SU-DHL-6 (cell line): ENCODE data around the gene SERPINB8.

ENCODE experiments used
- H2AFZ ChIP-seq: fragments of 200-600 bp; sonication (generic); 2 replicates; pipeline ENCODE4 v1.6.1; 2014; ENCODE audit warnings: low read depth, mild to moderate bottlenecking, moderate library complexity, mixed read lengths, antibody characterized with exemption, low read length; ENCODE audit not compliant: severe bottlenecking
- H3F3A ChIP-seq: fragments of 200-600 bp; shearing (Covaris generic); 2 replicates; pipeline ENCODE4 v1.6.0; 2016; ENCODE audit warnings: antibody characterized with exemption, mild to moderate bottlenecking; ENCODE audit not compliant: insufficient read depth
- H3K27ac ChIP-seq: fragments of 200-600 bp; sonication (generic); 2 replicates; pipeline ENCODE4 v1.5.1; 2016; ENCODE audit warnings: low read depth, mild to moderate bottlenecking, low read length, moderate library complexity, mixed read lengths
- H3K27me3 ChIP-seq: fragments of 200-600 bp; sonication (generic), shearing (Covaris generic); 2 replicates; pipeline ENCODE4 v1.6.0; 2014; ENCODE audit warnings: mild to moderate bottlenecking, low read length
- H3K36me3 ChIP-seq: fragments of 200-600 bp; sonication (generic); 2 replicates; pipeline ENCODE4 v1.6.1; 2014; ENCODE audit warnings: mild to moderate bottlenecking, low read length, mixed read lengths
- H3K4me2 ChIP-seq: fragments of 300-600, 200-600 bp; shearing (Covaris generic), sonication (generic); 2 replicates; pipeline ENCODE4 v1.6.0; 2014; ENCODE audit warnings: low read length, low read depth, mild to moderate bottlenecking; ENCODE audit not compliant: poor library complexity, severe bottlenecking
- H3K4me3 ChIP-seq: fragments of 200-600 bp; sonication (generic); 2 replicates; pipeline ENCODE4 v1.5.1; 2014; ENCODE audit warnings: antibody characterized with exemption, low read length, mild to moderate bottlenecking, mixed read lengths; ENCODE audit not compliant: insufficient read depth, poor library complexity, severe bottlenecking
- H3K79me2 ChIP-seq: fragments of 200-600 bp; sonication (generic); 2 replicates; pipeline ENCODE4 v1.6.1; 2014; ENCODE audit warnings: mild to moderate bottlenecking, low read length, moderate library complexity; ENCODE audit not compliant: insufficient read depth
- H3K9ac ChIP-seq: fragments of 200-600 bp; sonication (generic); 2 replicates; pipeline ENCODE4 v1.7.0; 2014; ENCODE audit warnings: mild to moderate bottlenecking, low read length
- H3K9me2 ChIP-seq: fragments of 200-600 bp; sonication (generic); replicated peaks from 2 replicates; pipeline ENCODE4 v1.6.1; 2014; ENCODE audit warnings: low read length; ENCODE audit not compliant: insufficient read depth
- H3K9me3 ChIP-seq: fragments of 200-600 bp; sonication (generic); 2 replicates; pipeline ENCODE4 v1.6.1; 2014; ENCODE audit warnings: low read length, mixed read lengths; ENCODE audit not compliant: insufficient read depth
- H4K20me1 ChIP-seq: fragments of 200-600 bp; sonication (generic); 2 replicates; pipeline ENCODE4 v1.6.1; 2014; ENCODE audit warnings: low read depth, mild to moderate bottlenecking, antibody characterized with exemption, low read length, moderate library complexity, mixed read lengths
- CTCF ChIP-seq: fragments of 200-600 bp; sonication (generic); IDR thresholded peaks from one replicate; pipeline ENCODE4 v1.5.1; 2017; ENCODE audit warnings: antibody characterized with exemption, mild to moderate bottlenecking, low read length, moderate library complexity; ENCODE audit not compliant: insufficient read depth, poor library complexity, severe bottlenecking
- EZH2phosphoT487 ChIP-seq: fragments of 200-600 bp; sonication (generic), shearing (Covaris generic); conservative IDR thresholded peaks from 2 replicates; pipeline ENCODE4 v1.6.1; 2018; ENCODE audit warnings: mild to moderate bottlenecking, antibody characterized with exemption, low read length, moderate library complexity, mixed read lengths

The SERPINB8 gene

GRCh38 chr18:63947051-63947790 lies 22.7 kb upstream of the SERPINB8 start:
- H3K9me2 ChIP-seq, result no peaks in the 10 kb centered on the region
- no peaks in the 10 kb centered on the region for H3K36me3 ChIP-seq
- H2AFZ ChIP-seq, result no peak overlapping the region
- H3K79me2 ChIP-seq, result no peaks in the 10 kb centered on the region
- no peak for TF ChIP-seq CTCF
- TF ChIP-seq EZH2phosphoT487, result no peak
- no peak overlapping the region for H3K4me3 ChIP-seq
- no peaks in the 10 kb centered on the region for H3K27me3 ChIP-seq
- H3F3A ChIP-seq, result no peaks in the 10 kb centered on the region
- no peak overlapping the region for H3K27ac ChIP-seq
- no peak overlapping the region for H3K4me2 ChIP-seq
- H4K20me1 ChIP-seq, result no peaks in the 10 kb centered on the region
- no peaks in the 10 kb centered on the region for H3K9me3 ChIP-seq
- H3K9ac ChIP-seq, result no peak overlapping the region

GRCh38 chr18:63949068-63949737 lies 20.7 kb upstream of the SERPINB8 start, which contains the start of gene HMSD:
TSS of gene HMSD (plus strand) at chr18:63949301. CDS start at chr18:63953456, 4,155 bp downstream.
- H3K4me2 ChIP-seq, result no peak within 1 kb of the TSS
- no peak within 1 kb of the TSS for H2AFZ ChIP-seq

GRCh38 chr18:63951302-63951705 lies 18.6 kb upstream of the SERPINB8 start:
- no peaks in the 10 kb centered on the region for H3K9me3 ChIP-seq
- no peak for TF ChIP-seq EZH2phosphoT487
- no peak for TF ChIP-seq CTCF
- no peaks in the 10 kb centered on the region for H4K20me1 ChIP-seq
- H3F3A ChIP-seq, result no peaks in the 10 kb centered on the region
- no peak overlapping the region for H3K4me3 ChIP-seq
- no peaks in the 10 kb centered on the region for H3K9me2 ChIP-seq
- H3K4me2 ChIP-seq, result no peak overlapping the region
- no peak overlapping the region for H2AFZ ChIP-seq
- no peak overlapping the region for H3K9ac ChIP-seq
- H3K27ac ChIP-seq, result no peak overlapping the region
- no peaks in the 10 kb centered on the region for H3K79me2 ChIP-seq
- H3K27me3 ChIP-seq, result no peaks in the 10 kb centered on the region
- H3K36me3 ChIP-seq, result no peaks in the 10 kb centered on the region

More at GRCh38 chr18:63949068-63949737, 20.7 kb upstream of the SERPINB8 start, which contains the start of gene HMSD:
- no peaks in the 10 kb centered on the region for H3F3A ChIP-seq
- no peaks in the 10 kb centered on the region for H3K27me3 ChIP-seq
- H3K9me2 ChIP-seq, result no peaks in the 10 kb centered on the region
- H3K9me3 ChIP-seq, result no peaks in the 10 kb centered on the region
- H3K4me3 ChIP-seq, result no peak within 1 kb of the TSS
- no peak for TF ChIP-seq EZH2phosphoT487
- TF ChIP-seq CTCF, result no peak
- no peak within 1 kb of the TSS for H3K9ac ChIP-seq
- H3K79me2 ChIP-seq, result no peaks in the 10 kb centered on the region
- no peaks in the 10 kb centered on the region for H4K20me1 ChIP-seq
- no peak within 1 kb of the TSS for H3K27ac ChIP-seq
- no peaks in the 10 kb centered on the region for H3K36me3 ChIP-seq
